ENCODE measurements around the gene ZNF587B. TPM values are rescaled to one million over a fixed set of nuclear protein-coding genes. Genes with fewer than 3 reads are reported as not detected.
"Not testable (repeated sequence)": the region's sequence is repeated elsewhere in the genome, so short reads cannot be mapped to it uniquely, and the experiment has no call there.

The ZNF587B gene
- total and polyA plus RNA-seq, 10 of the 15 experiments (the other 5 are each of a cell fraction or from before 2014, with no cell fraction given): 4.1 to 33.9 (median 15.2) TPM

- no TSS peak for BruUV-seq (replicated peaks)
- ChIA-PET RAD21 (ENCODE audit: unreplicated experiment) (no interaction called here), POLR2A (no interaction called here), CTCF (no interaction called here), SMC1A (ENCODE audit: uncharacterized antibody, unreplicated experiment) (no interaction called here)
- Histone ChIP-seq H3K27ac (ENCODE audit: control insufficient read depth, insufficient read depth) (no peak overlapping the region), H4K20me1 (ENCODE audit: control insufficient read depth, insufficient read depth) (no peaks in the 10 kb centered on the region), H3K36me3 (ENCODE audit: control insufficient read depth in 2 of 2, insufficient read depth in 2 of 2, low read length in 1 of 2) (peaks cover 12 to 23% of the 10 kb centered on the region in 2 experiments), H2AFZ (ENCODE audit: control insufficient read depth, low read depth, low read length) (no peak overlapping the region), H3K79me2 (ENCODE audit: control insufficient read depth, insufficient read depth, low read length) (no peaks in the 10 kb centered on the region; the same call in 1 of the 2 replicates), H3K4me2 (ENCODE audit: control insufficient read depth, insufficient read depth) (no peak overlapping the region), H3K4me3 (no peak overlapping the region), H3K9me3 (replicated peaks; ENCODE audit: control insufficient read depth, insufficient read depth, low read length) (peaks cover 54% of the 10 kb centered on the region), H3K27me3 (replicated peaks in 1 of 2; ENCODE audit: control insufficient read depth in 2 of 2, insufficient read depth in 2 of 2, low read length in 1 of 2) (no peaks in the 10 kb centered on the region), H3K9ac (ENCODE audit: control insufficient read depth, insufficient read depth, low read length) (no peak overlapping the region), H3K4me1 (ENCODE audit: control insufficient read depth, insufficient read depth, low read length) (no peaks in the 10 kb centered on the region)
- FAIRE-seq (no peak), DNase-seq (ENCODE audit: low read depth, low spot score) (no peak), ATAC-seq (no peak)
- in situ Hi-C loops (cut with MboI): no loop called here
- intact Hi-C loops (cut with micrococcal nuclease; ENCODE audit: unreplicated experiment): no loop called here
- TF ChIP-seq IKZF2 (IDR thresholded peaks at IDR 0.05): no peak
- TF ChIP-seq CREM (IDR thresholded peaks at IDR 0.05; ENCODE audit: low read depth): no peak
- TF ChIP-seq RFX5 (IDR thresholded peaks at IDR 0.05; ENCODE audit: low read depth, low read length): no peak
- no peak for TF ChIP-seq CBX5 (IDR thresholded peaks at IDR 0.05; ENCODE audit: low read depth)
- TF ChIP-seq REST (IDR thresholded peaks at IDR 0.05; ENCODE audit: low read depth, low read length): no peak
- TF ChIP-seq RAD21 (IDR thresholded peaks at IDR 0.05; ENCODE audit: insufficient read depth, low read depth, low read length): no peak
- TF ChIP-seq PKNOX1 (IDR thresholded peaks at IDR 0.05): no peak
- no peak for TF ChIP-seq ATF7 (IDR thresholded peaks at IDR 0.05; ENCODE audit: low read depth)
- no peak for TF ChIP-seq SPI1 (IDR thresholded peaks at IDR 0.05; ENCODE audit: borderline replicate concordance, insufficient read depth, low read depth, low read length)
- no peak for TF ChIP-seq SREBF1 (IDR thresholded peaks at IDR 0.05; ENCODE audit: low read length)
These were observed 42.4 kb downstream of the ZNF587B start for GRCh38 chr19:57872450-57872849.

GRCh38 chr19:57873883-57874799 lies 44.0 kb downstream of the ZNF587B start:
- CTCF ChIA-PET; in situ Hi-C loops (cut with MboI); H4K20me1 ChIP-seq (ENCODE audit: control insufficient read depth, insufficient read depth); H3K27me3 ChIP-seq (replicated peaks in 1 of 2; ENCODE audit: control insufficient read depth in 2 of 2, insufficient read depth in 2 of 2, low read length in 1 of 2); H3K4me1 ChIP-seq (ENCODE audit: control insufficient read depth, insufficient read depth, low read length); POLR2A ChIA-PET; H2AFZ ChIP-seq (ENCODE audit: control insufficient read depth, low read depth, low read length); DNase-seq (ENCODE audit: low read depth, low spot score); H3K4me2 ChIP-seq (ENCODE audit: control insufficient read depth, insufficient read depth); SMC1A ChIA-PET (ENCODE audit: uncharacterized antibody, unreplicated experiment); ATAC-seq; H3K4me3 ChIP-seq; RAD21 ChIA-PET (ENCODE audit: unreplicated experiment); intact Hi-C loops (cut with micrococcal nuclease; ENCODE audit: unreplicated experiment); H3K79me2 ChIP-seq (ENCODE audit: control insufficient read depth, insufficient read depth, low read length); H3K27ac ChIP-seq (ENCODE audit: control insufficient read depth, insufficient read depth); FAIRE-seq; H3K9ac ChIP-seq (ENCODE audit: control insufficient read depth, insufficient read depth, low read length): not testable (repeated sequence)
- TSS peak; percentile 23 for BruUV-seq (replicated peaks)
- H3K9me3 ChIP-seq (replicated peaks; ENCODE audit: control insufficient read depth, insufficient read depth, low read length): peaks cover 55% of the 10 kb centered on the region
- peaks cover 8 to 22% of the 10 kb centered on the region in 2 experiments for H3K36me3 ChIP-seq (ENCODE audit: control insufficient read depth in 2 of 2, insufficient read depth in 2 of 2, low read length in 1 of 2)
- WGBS (ENCODE audit: insufficient coverage, insufficient replicate concordance, low lambda C conversion rate, missing lambda C conversion rate): over 99% methylated on average over 8 of the region's 8 CpGs

Data from GM12878 (cell line).